Subcutaneous adipose tissue (tissue), 4 donors: ENCODE results near the gene TAMALIN. TPM values are rescaled to one million over a fixed set of nuclear protein-coding genes. Genes with fewer than 3 reads are reported as not detected.

ENCODE experiments used
- total RNA-seq, 4 donors: library from RNA; depleted of rRNA; stranded (reverse); fragments of >200 nt; gene quantifications; one replicate each; pipeline ENCODE4 v1.1.0, GENCODE V29; 2016
- TF ChIP-seq, protein P1 (sequence below): fragments of 450-650 bp; IDR thresholded peaks from one replicate; pipeline ENCODE4 v1.5.1; 2016; ENCODE audit warnings: low read depth, mild to moderate bottlenecking, control low read depth, antibody characterized with exemption, moderate library complexity

Gene TAMALIN
- total RNA-seq, 4 donors from 2014 or later, result 9.0 to 64.6 (median 20.1) TPM

DNA sequence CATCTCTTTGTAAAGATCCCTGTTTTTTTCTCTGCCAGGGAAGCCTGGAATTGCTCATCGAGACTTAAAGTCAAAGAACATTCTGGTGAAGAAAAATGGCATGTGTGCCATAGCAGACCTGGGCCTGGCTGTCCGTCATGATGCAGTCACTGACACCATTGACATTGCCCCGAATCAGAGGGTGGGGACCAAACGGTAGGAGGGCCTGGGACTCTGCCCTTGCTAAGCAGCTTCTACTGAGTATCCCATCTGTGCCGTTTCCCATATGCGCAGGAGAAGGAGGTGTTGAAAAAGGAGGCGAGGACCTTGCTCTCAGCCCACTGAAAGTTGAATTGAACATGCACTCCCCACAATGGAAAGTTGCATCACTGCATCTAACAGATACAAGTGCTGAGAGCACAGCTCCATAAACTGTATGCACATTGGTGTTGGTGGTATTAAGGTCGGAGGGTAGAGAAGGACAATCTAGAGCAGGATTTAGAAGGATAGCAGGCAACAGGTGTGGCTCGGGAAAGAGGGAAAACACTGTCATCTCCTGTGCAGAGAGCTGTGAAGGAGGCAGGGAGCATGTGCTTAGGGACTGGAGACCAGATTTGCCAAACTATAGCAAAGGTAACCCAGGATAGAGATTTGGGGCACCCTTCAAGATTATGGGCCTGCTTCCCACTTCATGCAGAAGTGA, 21.5 kb upstream of the TAMALIN start:
- TF ChIP-seq, protein P1, sequence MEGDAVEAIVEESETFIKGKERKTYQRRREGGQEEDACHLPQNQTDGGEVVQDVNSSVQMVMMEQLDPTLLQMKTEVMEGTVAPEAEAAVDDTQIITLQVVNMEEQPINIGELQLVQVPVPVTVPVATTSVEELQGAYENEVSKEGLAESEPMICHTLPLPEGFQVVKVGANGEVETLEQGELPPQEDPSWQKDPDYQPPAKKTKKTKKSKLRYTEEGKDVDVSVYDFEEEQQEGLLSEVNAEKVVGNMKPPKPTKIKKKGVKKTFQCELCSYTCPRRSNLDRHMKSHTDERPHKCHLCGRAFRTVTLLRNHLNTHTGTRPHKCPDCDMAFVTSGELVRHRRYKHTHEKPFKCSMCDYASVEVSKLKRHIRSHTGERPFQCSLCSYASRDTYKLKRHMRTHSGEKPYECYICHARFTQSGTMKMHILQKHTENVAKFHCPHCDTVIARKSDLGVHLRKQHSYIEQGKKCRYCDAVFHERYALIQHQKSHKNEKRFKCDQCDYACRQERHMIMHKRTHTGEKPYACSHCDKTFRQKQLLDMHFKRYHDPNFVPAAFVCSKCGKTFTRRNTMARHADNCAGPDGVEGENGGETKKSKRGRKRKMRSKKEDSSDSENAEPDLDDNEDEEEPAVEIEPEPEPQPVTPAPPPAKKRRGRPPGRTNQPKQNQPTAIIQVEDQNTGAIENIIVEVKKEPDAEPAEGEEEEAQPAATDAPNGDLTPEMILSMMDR, result no peak

- TF ChIP-seq, protein P1, result no peak
Observed at GRCh38 chr12:51986834-51987233, 19.9 kb upstream of the TAMALIN start.

- TF ChIP-seq, protein P1, result no peak
Observed at GRCh38 chr12:51992246-51992645, 14.5 kb upstream of the TAMALIN start.

DNA sequence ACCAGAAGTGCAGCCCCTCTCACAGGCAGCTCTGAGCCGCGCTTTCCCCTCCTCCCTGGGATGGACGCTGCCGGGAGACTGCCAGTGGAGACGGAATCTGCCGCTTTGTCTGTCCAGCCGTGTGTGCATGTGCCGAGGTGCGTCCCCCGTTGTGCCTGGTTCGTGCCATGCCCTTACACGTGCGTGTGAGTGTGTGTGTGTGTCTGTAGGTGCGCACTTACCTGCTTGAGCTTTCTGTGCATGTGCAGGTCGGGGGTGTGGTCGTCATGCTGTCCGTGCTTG, 12.3 kb upstream of the TAMALIN start:
- TF ChIP-seq, protein P1, result no peak

DNA sequence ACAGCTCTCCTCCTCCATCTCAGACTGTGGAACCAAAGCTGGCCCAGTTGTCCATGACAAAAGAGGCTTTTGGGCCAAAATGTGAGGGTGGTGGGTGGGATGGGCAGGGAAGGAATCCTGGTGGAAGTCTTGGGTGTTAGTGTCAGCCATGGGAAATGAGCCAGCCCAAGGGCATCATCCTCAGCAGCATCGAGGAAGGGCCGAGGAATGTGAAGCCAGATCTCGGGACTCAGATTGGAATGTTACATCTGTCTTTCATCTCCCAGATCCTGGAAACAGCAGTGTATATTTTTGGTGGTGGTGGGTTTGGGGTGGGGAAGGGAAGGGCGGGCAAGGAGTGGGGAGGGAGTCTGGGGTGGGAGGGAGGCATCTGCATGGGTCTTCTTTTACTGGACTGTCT, 11.8 kb upstream of the TAMALIN start:
- TF ChIP-seq, protein P1, result no peak

- TF ChIP-seq, protein P1, result no peak
Observed at GRCh38 chr12:51997136-51997535, 9.6 kb upstream of the TAMALIN start.

DNA sequence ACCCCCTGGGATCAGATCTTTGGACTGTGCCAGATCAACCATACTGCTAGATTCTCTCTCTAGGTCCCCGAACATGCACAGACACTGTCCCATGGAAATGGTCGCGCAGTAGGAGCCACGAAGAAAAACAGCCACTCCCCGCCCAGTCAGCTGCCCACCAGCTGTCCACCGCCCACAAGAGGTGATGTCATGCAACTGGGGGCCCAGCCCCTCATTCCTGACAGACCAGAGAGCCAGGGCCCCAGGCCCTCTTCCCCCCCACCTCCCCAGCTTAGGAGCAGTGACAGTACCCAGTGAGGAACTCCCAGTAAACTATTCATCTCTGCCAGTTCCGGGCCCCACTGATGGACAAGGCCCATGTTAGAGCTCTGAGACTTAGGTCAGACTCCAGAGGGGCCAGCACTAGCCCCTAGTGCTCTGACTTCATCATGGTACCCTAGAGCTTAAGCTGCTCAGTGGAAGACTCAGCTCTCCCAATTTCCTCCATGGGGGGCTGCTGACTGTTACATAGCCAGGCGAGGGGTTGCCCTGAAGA, 3.7 kb upstream of the TAMALIN start:
- TF ChIP-seq, protein P1, result no peak
